HCT116 (cell line): ENCODE data around the gene SLC25A33. TPM values are rescaled to one million over a fixed set of nuclear protein-coding genes. Genes with fewer than 3 reads are reported as not detected.

ENCODE experiments used
- ATAC-seq: fragments of 200-7000 bp; cut with Tn5 transposase; 2 replicates; pipeline ENCODE4 v1.9.1; 2020; ENCODE audit warnings: mild to moderate bottlenecking, moderate library complexity
- BruUV-seq: library from RNA; stranded (reverse); fragments of 400-500 nt; replicated peaks from 2 replicates; lab custom pipeline; 2021; lab: Mats Ljungman, UMichigan
- CTCF ChIA-PET: fragments of 300-600 bp; sonication (Branson Sonifier 250); formaldehyde crosslinking; loops from one replicate; lab custom pipeline; 2021; ENCODE audit warnings: antibody characterized with exemption; lab: Charles Lee
- POLR2A ChIA-PET: fragments of 300-600, 350-600 bp; sonication (Branson Sonifier 250); formaldehyde crosslinking; loops from one replicate; lab custom pipeline; 2021; ENCODE audit warnings: antibody characterized with exemption; lab: Charles Lee
- RAD21 ChIA-PET, 2 experiments: fragments of 300-600 bp; sonication (Branson Sonifier 250); formaldehyde crosslinking; loops; one replicate each; lab custom pipeline; 2023; ENCODE audit warnings: low total read pairs in 2 of 2; ENCODE audit not compliant: uncharacterized antibody in 2 of 2, unreplicated experiment in 2 of 2, low non-redundant PET in 1 of 2; lab: Charles Lee
- DNase-seq: peaks from one replicate; pipeline ENCODE4 v3.0.0-alpha.2; 2010; ENCODE audit warnings: low read depth, low spot score
- H2AFZ ChIP-seq: fragments of 200-600 bp; shearing (Covaris generic), sonication (generic); 2 replicates; pipeline ENCODE4 v1.6.1; 2017; ENCODE audit warnings: low read depth, mixed run types, mixed read lengths, antibody characterized with exemption, low read length; ENCODE audit not compliant: poor library complexity, severe bottlenecking
- H3K27ac ChIP-seq: 2 replicates; pipeline ENCODE4 v1.5.1; 2012; ENCODE audit warnings: low read depth, low read length
- H3K27me3 ChIP-seq: fragments of 200-600 bp; sonication (generic); 2 replicates; pipeline ENCODE4 v1.6.1; 2016; ENCODE audit warnings: mixed run types, low read length, mixed read lengths; ENCODE audit not compliant: insufficient read depth
- H3K36me3 ChIP-seq, 2 experiments: fragments of 200-500 bp in 1 of 2; fragments of 200-600 bp in 1 of 2; sonication (Bioruptor generic) in 1 of 2; sonication (generic) in 1 of 2; 2 replicates each; pipeline versions ENCODE4 v1.5.1 to v1.6.1; 2014 to 2016; ENCODE audit warnings: low read length in 2 of 2, inconsistent platforms in 1 of 2, mixed read lengths in 1 of 2, mixed run types in 1 of 2; ENCODE audit not compliant: insufficient read depth in 2 of 2, control insufficient read depth in 1 of 2
- H3K4me1 ChIP-seq, 2 experiments: fragments of 200-600 bp in 1 of 2; sonication (generic) in 1 of 2; 2 replicates each; pipeline versions ENCODE4 v1.5.1 to v1.6.1; 2012 to 2017; ENCODE audit warnings: low read length in 2 of 2, inconsistent platforms in 1 of 2, mild to moderate bottlenecking in 1 of 2, mixed read lengths in 1 of 2, mixed run types in 1 of 2, moderate library complexity in 1 of 2; ENCODE audit not compliant: insufficient read depth in 2 of 2, control insufficient read depth in 1 of 2
- H3K4me2 ChIP-seq: fragments of 200-600 bp; sonication (generic); 2 replicates; pipeline ENCODE4 v1.6.1; 2017; ENCODE audit warnings: mixed run types, low read length, mixed read lengths
- H3K4me3 ChIP-seq, 2 experiments: fragments of 200-600 bp in 1 of 2; sonication (generic) in 1 of 2; replicated peaks in 1 of 2; 2 replicates each; pipeline ENCODE4 v1.5.1; 2011 to 2016; ENCODE audit warnings: low read length in 2 of 2, control low read depth in 1 of 2, low read depth in 1 of 2, mild to moderate bottlenecking in 1 of 2, mixed read lengths in 1 of 2, mixed run types in 1 of 2
- H3K79me2 ChIP-seq: fragments of 200-600 bp; sonication (generic); 2 replicates; pipeline ENCODE4 v1.6.1; 2017; ENCODE audit warnings: mild to moderate bottlenecking, mixed run types, low read length, moderate library complexity, mixed read lengths; ENCODE audit not compliant: insufficient read depth
- H3K9ac ChIP-seq: fragments of 200-600 bp; sonication (generic); 2 replicates; pipeline ENCODE4 v1.6.1; 2016; ENCODE audit warnings: low read length, mixed read lengths
- H3K9me2 ChIP-seq: fragments of 200-600 bp; sonication (generic), shearing (Covaris generic); 2 replicates; pipeline ENCODE4 v1.6.1; 2017; ENCODE audit warnings: mixed run types, mild to moderate bottlenecking, moderate library complexity; ENCODE audit not compliant: insufficient read depth
- H3K9me3 ChIP-seq, 2 experiments: fragments of 200-500 bp in 1 of 2; fragments of 200-600 bp in 1 of 2; sonication (Bioruptor generic) in 1 of 2; sonication (generic) in 1 of 2; 2 replicates each; pipeline ENCODE4 v1.6.1; 2014 to 2017; ENCODE audit warnings: low read length in 2 of 2, mixed read lengths in 2 of 2, inconsistent platforms in 1 of 2, low read depth in 1 of 2, mild to moderate bottlenecking in 1 of 2, mixed run types in 1 of 2, moderate library complexity in 1 of 2; ENCODE audit not compliant: control insufficient read depth in 1 of 2, insufficient read depth in 1 of 2
- H4K20me1 ChIP-seq: fragments of 200-600 bp; sonication (generic), shearing (Covaris generic); 2 replicates; pipeline ENCODE4 v1.6.1; 2017; ENCODE audit warnings: mixed run types, mild to moderate bottlenecking, moderate library complexity; ENCODE audit not compliant: insufficient read depth
- ATF3 ChIP-seq: IDR thresholded peaks from 2 replicates; pipeline ENCODE4 v1.6.1; 2012
- CEBPB ChIP-seq: IDR thresholded peaks from 2 replicates; pipeline ENCODE4 v1.6.1; 2012; ENCODE audit warnings: low read depth
- ELF1 ChIP-seq: IDR thresholded peaks from 2 replicates; pipeline ENCODE4 v1.6.1; 2012; ENCODE audit warnings: low read depth, borderline replicate concordance
- EZH2 ChIP-seq: fragments of 200-600 bp; sonication (generic); IDR thresholded peaks from 2 replicates; pipeline ENCODE4 v1.6.1; 2017; ENCODE audit warnings: antibody characterized with exemption, mixed run types
- EZH2phosphoT487 ChIP-seq: fragments of 200-600 bp; IDR thresholded peaks from 2 replicates; pipeline ENCODE4 v1.6.1; 2018; ENCODE audit warnings: antibody characterized with exemption, borderline replicate concordance
- JUND ChIP-seq: IDR thresholded peaks from 2 replicates; pipeline ENCODE4 v1.6.1; 2012
- POLR2A ChIP-seq: IDR thresholded peaks from 2 replicates; pipeline ENCODE4 v1.7.0; 2011; ENCODE audit warnings: borderline replicate concordance; ENCODE audit not compliant: insufficient read depth, insufficient read length; ENCODE audit errors: extremely low read depth
- POLR2AphosphoS5 ChIP-seq: IDR thresholded peaks from 2 replicates; pipeline ENCODE4 v1.6.1; 2011; ENCODE audit warnings: mild to moderate bottlenecking, low read depth, low read length, moderate library complexity
- REST ChIP-seq: IDR thresholded peaks from 2 replicates; pipeline ENCODE4 v1.6.1; 2012; ENCODE audit warnings: low read depth
- SIN3A ChIP-seq: IDR thresholded peaks from 2 replicates; pipeline ENCODE4 v1.6.1; 2012; ENCODE audit warnings: low read depth
- SP1 ChIP-seq: IDR thresholded peaks from 2 replicates; pipeline ENCODE4 v1.6.1; 2012; ENCODE audit warnings: low read depth
- SRF ChIP-seq: IDR thresholded peaks from 2 replicates; pipeline ENCODE4 v1.6.1; 2012; ENCODE audit warnings: low read depth
- TCF7L2 ChIP-seq: IDR thresholded peaks from 2 replicates; pipeline ENCODE4 v1.7.0; 2011; ENCODE audit warnings: borderline replicate concordance, inconsistent platforms; ENCODE audit not compliant: insufficient read depth, insufficient read length; ENCODE audit errors: extremely low read depth
- YY1 ChIP-seq: IDR thresholded peaks from 2 replicates; pipeline ENCODE4 v1.6.1; 2011; ENCODE audit warnings: low read length, low read depth, moderate library complexity, mild to moderate bottlenecking; ENCODE audit not compliant: insufficient replicate concordance; ENCODE audit errors: extremely low read depth
- ZBTB33 ChIP-seq: IDR thresholded peaks from 2 replicates; pipeline ENCODE4 v1.6.1; 2011; ENCODE audit warnings: mild to moderate bottlenecking, low read length, moderate library complexity; ENCODE audit not compliant: insufficient replicate concordance; ENCODE audit errors: extremely low read depth
- ZFX ChIP-seq: fragments of 450-650 bp; IDR thresholded peaks from 2 replicates; pipeline ENCODE4 v1.6.1; 2017
- ZNF274 ChIP-seq: fragments of 200-500 bp; sonication (Bioruptor generic); IDR thresholded peaks from 2 replicates; pipeline ENCODE4 v1.6.1; 2014; ENCODE audit warnings: mild to moderate bottlenecking, low read depth, low read length, inconsistent platforms
- intact Hi-C: fragments of 100-400 bp; cut with micrococcal nuclease; formaldehyde crosslinking; loops from 2 replicates; pipeline ENCODE4 v1.10.0; 2022
- total RNA-seq: library from RNA; stranded (reverse); gene quantifications from one replicate; pipeline ENCODE4 v1.2.1, GENCODE V29; 2021; ENCODE audit not compliant: unreplicated experiment

SLC25A33 gene
- total RNA-seq, 1 experiment from 2014 or later: 9.8 TPM

- Histone ChIP-seq H3K9me2 (no peaks in the 10 kb centered on the region), H3K27me3 (no peaks in the 10 kb centered on the region), H3K9me3 (no peaks in the 10 kb centered on the region), H3K27ac (no peak overlapping the region), H3K4me3 (no peak overlapping the region), H4K20me1 (peaks cover 13% of the 10 kb centered on the region), H3K36me3 (peaks cover 17 to 32% of the 10 kb centered on the region in 2 experiments; a peak in 3 of 4 replicates), H2AFZ (no peak overlapping the region), H3K9ac (no peak overlapping the region), H3K4me2 (no peak overlapping the region), H3K79me2 (peaks cover 86% of the 10 kb centered on the region), H3K4me1 (peaks cover 6 to 25% of the 10 kb centered on the region in 2 experiments)
- RAD21 ChIA-PET: no interaction called here
- no TSS peak for BruUV-seq
- ATAC-seq: no peak
- TF ChIP-seq TCF7L2 (no peak), EZH2phosphoT487 (no peak), JUND (no peak), ATF3 (no peak), SP1 (no peak), REST (no peak), ZNF274 (no peak), POLR2A (no peak), CEBPB (no peak), EZH2 (no peak), ZFX (no peak), ELF1 (no peak), SRF (no peak), ZBTB33 (no peak), POLR2AphosphoS5 (no peak), SIN3A (no peak), YY1 (no peak)
- CTCF ChIA-PET: interaction anchor here (0.7 kb wide), 2 partner anchors 8 to 20 kb away, joined by 3 read pairs; no protein-coding TSS in a partner anchor
- POLR2A ChIA-PET: interaction anchor here (0.8 kb wide), 1 partner anchor 15 kb away, joined by 3 read pairs; the partner anchor contains the start of gene SLC25A33
- intact Hi-C loops: no loop called here
- DNase-seq: no peak
These were observed 14.5 kb downstream of the SLC25A33 start for GRCh38 chr1:9553736-9554144.
